Measurements from ENCODE around the gene COQ8B.
"Not testable (repeated sequence)": the region's sequence is repeated elsewhere in the genome, so short reads cannot be mapped to it uniquely, and the experiment has no call there.

COQ8B gene

GRCh38 chr19:40716482-40717324, at the start of gene COQ8B, which contains the start of gene ITPKC:
Gene COQ8B (minus strand): TSS chr19:40716886. CDS start chr19:40714632, 2,254 bp downstream.
Gene ITPKC (plus strand): TSS chr19:40717112. CDS start chr19:40717136, 24 bp downstream.
- peak; percentile 92 for DNase-seq (ENCODE audit: low spot score)
- no peak for TF ChIP-seq CTCF (conservative IDR thresholded peaks at IDR 0.05; ENCODE audit: low read depth)
- CTCF ChIA-PET = no interaction called here
- POLR2A ChIA-PET (ENCODE audit: low non-redundant PET) = interaction anchor here (0.6 to 0.9 kb wide), 4 partner anchors 8 to 37 kb away, joined by 3 to 10 read pairs (median 3); partner anchors contain the start of gene ACTMAP
- H3K27ac ChIP-seq = peak within 1 kb of the TSS; percentile 100

- DNase-seq (ENCODE audit: low spot score); CTCF ChIA-PET; POLR2A ChIA-PET (ENCODE audit: low non-redundant PET): not testable (repeated sequence)
- H3K27ac ChIP-seq = peak overlapping the region; percentile 38
Observed at GRCh38 chr19:40766385-40766784, 49.7 kb upstream of the COQ8B start.

GRCh38 chr19:40763963-40764362, 47.3 kb upstream of the COQ8B start:
- H3K27ac ChIP-seq = 0 out of 2 replicates have a peak overlapping the region, but pooled peaks have one; percentile 22
- DNase-seq (ENCODE audit: low spot score) = no peak
- TF ChIP-seq CTCF (conservative IDR thresholded peaks at IDR 0.05; ENCODE audit: low read depth) = no peak
- ChIA-PET POLR2A (ENCODE audit: low non-redundant PET) (no interaction called here), CTCF (interaction anchor here (0.5 kb wide), 1 partner anchor 458 kb away, joined by 3 read pairs; no protein-coding TSS in a partner anchor)

GRCh38 chr19:40763526-40763925, 46.8 kb upstream of the COQ8B start:
- no peak for TF ChIP-seq CTCF (conservative IDR thresholded peaks at IDR 0.05; ENCODE audit: low read depth)
- no peak for DNase-seq (ENCODE audit: low spot score)
- peak overlapping the region; percentile 22; the same call in 1 of the 2 replicates for H3K27ac ChIP-seq
- CTCF ChIA-PET = interaction anchor here (0.5 to 0.6 kb wide), 2 partner anchors 45 to 458 kb away, joined by 3 read pairs; no protein-coding TSS in a partner anchor
- POLR2A ChIA-PET (ENCODE audit: low non-redundant PET) = no interaction called here

GRCh38 chr19:40762754-40763470, 46.2 kb upstream of the COQ8B start:
- H3K27ac ChIP-seq = peak overlapping the region; percentile 22
- ChIA-PET POLR2A (ENCODE audit: low non-redundant PET) (no interaction called here), CTCF (interaction anchor here (0.6 kb wide), 1 partner anchor 44 kb away, joined by 3 read pairs; no protein-coding TSS in a partner anchor)
- DNase-seq (ENCODE audit: low spot score) = no peak
- TF ChIP-seq CTCF (conservative IDR thresholded peaks at IDR 0.05; ENCODE audit: low read depth) = no peak

- CTCF ChIA-PET = no interaction called here
Observed at GRCh38 chr19:40759352-40759751, 42.7 kb upstream of the COQ8B start.

More at GRCh38 chr19:40759352-40759751, 42.7 kb upstream of the COQ8B start:
- no peak for TF ChIP-seq CTCF (conservative IDR thresholded peaks at IDR 0.05; ENCODE audit: low read depth)
- POLR2A ChIA-PET (ENCODE audit: low non-redundant PET) = no interaction called here
- no peak for DNase-seq (ENCODE audit: low spot score)
- H3K27ac ChIP-seq = peak overlapping the region; percentile 32; the same call in 1 of the 2 replicates

Measured in RWPE1 (cell line).